ENCODE results near the gene LSS. TPM values are rescaled to one million over a fixed set of nuclear protein-coding genes. Genes with fewer than 3 reads are reported as not detected.

LSS gene
- total and polyA plus RNA-seq, 2 donors from 2014 or later: 15.8 to 24.6 TPM

- no peak overlapping the region for H3K4me3 ChIP-seq (ENCODE audit: low read length in 3 of 3)
- peaks cover 18 to 68% (median 60%) of the 10 kb centered on the region in 3 donors for H3K36me3 ChIP-seq (ENCODE audit: control insufficient read depth in 2 of 3, insufficient read depth in 3 of 3, low read length in 3 of 3)
- no peak overlapping the region for H3K27ac ChIP-seq (ENCODE audit: low read depth in 2 of 2, low read length in 2 of 2)
- H3K9ac ChIP-seq (ENCODE audit: low read length in 3 of 3): no peak overlapping the region
- FAIRE-seq (no peak), DNase-seq (no peak)
- H3K4me1 ChIP-seq (ENCODE audit: control insufficient read depth in 2 of 3, insufficient read depth in 2 of 3, low read depth in 1 of 3, low read length in 3 of 3): no peaks in the 10 kb centered on the region
- no peaks in the 10 kb centered on the region for H3K27me3 ChIP-seq (ENCODE audit: control insufficient read depth, insufficient read depth, low read length)
- H3K9me3 ChIP-seq (ENCODE audit: control insufficient read depth in 2 of 3, insufficient read depth in 1 of 3, low read length in 3 of 3): no peaks in the 10 kb centered on the region
- TF ChIP-seq CTCF (IDR thresholded peaks at IDR 0.05; ENCODE audit: borderline replicate concordance, extremely low read depth, insufficient read depth): no peak
- intact Hi-C loops (cut with DNase I): no loop called here
Measured at GRCh38 chr21:46239817-46240325, 11.3 kb upstream of the LSS start.

GRCh38 chr21:46237474-46237873, 8.9 kb upstream of the LSS start:
- Histone ChIP-seq H3K27ac (ENCODE audit: low read depth in 2 of 2, low read length in 2 of 2) (no peak overlapping the region), H3K4me3 (ENCODE audit: low read length in 3 of 3) (no peak overlapping the region), H3K9me3 (ENCODE audit: control insufficient read depth in 2 of 3, insufficient read depth in 1 of 3, low read length in 3 of 3) (no peaks in the 10 kb centered on the region), H3K9ac (ENCODE audit: low read length in 3 of 3) (no peak overlapping the region), H3K4me1 (ENCODE audit: control insufficient read depth in 2 of 3, insufficient read depth in 2 of 3, low read depth in 1 of 3, low read length in 3 of 3) (no peaks in the 10 kb centered on the region), H3K27me3 (ENCODE audit: control insufficient read depth, insufficient read depth, low read length) (no peaks in the 10 kb centered on the region), H3K36me3 (ENCODE audit: control insufficient read depth in 2 of 3, insufficient read depth in 3 of 3, low read length in 3 of 3) (peaks cover 15 to 60% (median 49%) of the 10 kb centered on the region in 3 donors)
- TF ChIP-seq CTCF (IDR thresholded peaks at IDR 0.05; ENCODE audit: borderline replicate concordance, extremely low read depth, insufficient read depth): no peak
- intact Hi-C loops (cut with DNase I): no loop called here
- FAIRE-seq (no peak), DNase-seq (no peak)

- Histone ChIP-seq H3K36me3 (ENCODE audit: control insufficient read depth in 2 of 3, insufficient read depth in 3 of 3, low read length in 3 of 3) (peaks cover 2 to 38% (median 35%) of the 10 kb centered on the region in 3 donors), H3K27ac (ENCODE audit: low read depth in 2 of 2, low read length in 2 of 2) (no peak overlapping the region), H3K4me1 (ENCODE audit: control insufficient read depth in 2 of 3, insufficient read depth in 2 of 3, low read depth in 1 of 3, low read length in 3 of 3) (peaks cover 0 to 2% (median 0%) of the 10 kb centered on the region in 3 donors), H3K4me3 (ENCODE audit: low read length in 3 of 3) (no peak overlapping the region), H3K9me3 (ENCODE audit: control insufficient read depth in 2 of 3, insufficient read depth in 1 of 3, low read length in 3 of 3) (no peaks in the 10 kb centered on the region), H3K9ac (ENCODE audit: low read length in 3 of 3) (no peak overlapping the region), H3K27me3 (ENCODE audit: control insufficient read depth, insufficient read depth, low read length) (no peaks in the 10 kb centered on the region)
- TF ChIP-seq CTCF (IDR thresholded peaks at IDR 0.05; ENCODE audit: borderline replicate concordance, extremely low read depth, insufficient read depth): no peak
- no peak for FAIRE-seq
- no peak for DNase-seq
- intact Hi-C loops (cut with DNase I): no loop called here
Measured at GRCh38 chr21:46234436-46234950, 5.9 kb upstream of the LSS start.

- TF ChIP-seq CTCF (IDR thresholded peaks at IDR 0.05; ENCODE audit: borderline replicate concordance, extremely low read depth, insufficient read depth): no peak
- Histone ChIP-seq H3K4me1 (ENCODE audit: control insufficient read depth in 2 of 3, insufficient read depth in 2 of 3, low read depth in 1 of 3, low read length in 3 of 3) (peaks cover 0 to 11% (median 7%) of the 10 kb centered on the region in 3 donors), H3K27me3 (ENCODE audit: control insufficient read depth, insufficient read depth, low read length) (no peaks in the 10 kb centered on the region), H3K9me3 (ENCODE audit: control insufficient read depth in 2 of 3, insufficient read depth in 1 of 3, low read length in 3 of 3) (no peaks in the 10 kb centered on the region), H3K36me3 (ENCODE audit: control insufficient read depth in 2 of 3, insufficient read depth in 3 of 3, low read length in 3 of 3) (peaks cover 0 to 16% (median 13%) of the 10 kb centered on the region in 3 donors), H3K27ac (ENCODE audit: low read depth in 2 of 2, low read length in 2 of 2) (no peak overlapping the region), H3K4me3 (ENCODE audit: low read length in 3 of 3) (peak overlapping the region in 2 of 3 donors; percentile 47 to 56), H3K9ac (ENCODE audit: low read length in 3 of 3) (peak overlapping the region in 1 of 3 donors; percentile 16)
- FAIRE-seq (no peak), DNase-seq (no peak)
- intact Hi-C loops (cut with DNase I): no loop called here
Measured at GRCh38 chr21:46229923-46230260, 1.3 kb upstream of the LSS start.

Measured in kidney (tissue), 14 donors.